ENCODE data around the gene VSTM2L.

VSTM2L gene

GRCh38 chr20:37901654-37902503, 1.0 kb upstream of the VSTM2L start:
- DNase-seq: peak; percentile 83

- DNase-seq: no peak
Observed at GRCh38 chr20:37903317-37904007, 535 bp downstream of the VSTM2L start.

GRCh38 chr20:37904008-37904642, 1.2 kb downstream of the VSTM2L start:
- no peak for DNase-seq

- DNase-seq: no peak
Observed at GRCh38 chr20:37904845-37905373, 2.0 kb downstream of the VSTM2L start.

- DNase-seq: no peak
Observed at GRCh38 chr20:37905671-37906613, 3.0 kb downstream of the VSTM2L start.

GRCh38 chr20:37907330-37907676, 4.4 kb downstream of the VSTM2L start:
- peak; percentile 35 for DNase-seq

GRCh38 chr20:37907677-37908401, 4.9 kb downstream of the VSTM2L start:
- DNase-seq: peak; percentile 35

- no peak for DNase-seq
Observed at GRCh38 chr20:37911261-37911660, 8.3 kb downstream of the VSTM2L start.

GRCh38 chr20:37911838-37912281, 8.9 kb downstream of the VSTM2L start:
- DNase-seq: peak; percentile 80

- DNase-seq: no peak
Observed at GRCh38 chr20:37912874-37913273, 9.9 kb downstream of the VSTM2L start.

- DNase-seq: no peak
Observed at GRCh38 chr20:37913567-37914366, 10.8 kb downstream of the VSTM2L start.

GRCh38 chr20:37914367-37914671, 11.4 kb downstream of the VSTM2L start:
- DNase-seq: no peak

- DNase-seq: peak; percentile 34
Observed at GRCh38 chr20:37914672-37915433, 11.9 kb downstream of the VSTM2L start.

GRCh38 chr20:37915434-37915787, 12.5 kb downstream of the VSTM2L start:
- no peak for DNase-seq

- DNase-seq: peak; percentile 61
Observed at GRCh38 chr20:37915800-37916570, 13.1 kb downstream of the VSTM2L start.

GRCh38 chr20:37917461-37917860, 14.5 kb downstream of the VSTM2L start:
- DNase-seq: peak; percentile 34

GRCh38 chr20:37918035-37918434, 15.1 kb downstream of the VSTM2L start:
- DNase-seq: no peak

- DNase-seq: peak; percentile 67
Observed at GRCh38 chr20:37919389-37920040, 16.6 kb downstream of the VSTM2L start.

- DNase-seq: no peak
Observed at GRCh38 chr20:37920270-37920669, 17.3 kb downstream of the VSTM2L start.

Data from NCI-H82 (cell line).